Caco-2 (cell line): Measurements from ENCODE around the gene NLRP3. TPM values are rescaled to one million over a fixed set of nuclear protein-coding genes. Genes with fewer than 3 reads are reported as not detected.

Experiments
- BruUV-seq: library from RNA; stranded (reverse); fragments of 400-500 nt; replicated peaks from 2 replicates; lab custom pipeline; 2021; lab: Mats Ljungman, UMichigan
- CTCF ChIA-PET: fragments of 300-600 bp; sonication (Branson Sonifier 250); formaldehyde crosslinking; loops from one replicate; lab custom pipeline; 2022; ENCODE audit warnings: antibody characterized with exemption; lab: Charles Lee
- POLR2A ChIA-PET: fragments of 300-600 bp; sonication (Branson Sonifier 250); formaldehyde crosslinking; loops from one replicate; lab custom pipeline; 2022; ENCODE audit warnings: antibody characterized with exemption; lab: Charles Lee
- DNase-seq, 2 experiments: peaks; one replicate each; pipeline versions ENCODE4 v3.0.0 to v3.0.0-alpha.2; 2020 to 2022
- H3K27me3 ChIP-seq: replicated peaks from 2 replicates; pipeline ENCODE4 v1.6.0; 2011; ENCODE audit warnings: low read length; ENCODE audit not compliant: control insufficient read depth, insufficient read depth
- H3K36me3 ChIP-seq: 2 replicates; pipeline ENCODE4 v1.5.1; 2011; ENCODE audit warnings: low read length; ENCODE audit not compliant: control insufficient read depth, insufficient read depth
- H3K4me1 ChIP-seq: fragments of 250-450 bp; sonication (Bioruptor Pico); 2 replicates; pipeline ENCODE4 v1.5.1; 2020; ENCODE audit warnings: mild to moderate bottlenecking
- H3K4me3 ChIP-seq: 2 replicates; pipeline ENCODE4 v1.5.1; 2011; ENCODE audit warnings: low read depth, mild to moderate bottlenecking, control low read depth, low read length
- H3K9me3 ChIP-seq: fragments of 250-450 bp; sonication (Bioruptor Pico); 2 replicates; pipeline ENCODE4 v1.5.1; 2020; ENCODE audit warnings: mild to moderate bottlenecking, moderate library complexity
- H3K27ac Mint-ChIP-seq: one replicate; pipeline ENCODE4 v1.8.0; 2022; ENCODE audit warnings: mixed read lengths; ENCODE audit not compliant: unreplicated experiment
- H3K27me3 Mint-ChIP-seq: one replicate; pipeline ENCODE4 v1.8.0; 2022; ENCODE audit warnings: mixed read lengths; ENCODE audit not compliant: insufficient read depth, unreplicated experiment
- H3K36me3 Mint-ChIP-seq: one replicate; pipeline ENCODE4 v1.8.0; 2022; ENCODE audit warnings: mild to moderate bottlenecking, mixed read lengths; ENCODE audit not compliant: insufficient read depth, unreplicated experiment
- H3K4me1 Mint-ChIP-seq: one replicate; pipeline ENCODE4 v1.8.0; 2022; ENCODE audit warnings: low read depth, mixed read lengths; ENCODE audit not compliant: unreplicated experiment
- H3K4me3 Mint-ChIP-seq: one replicate; pipeline ENCODE4 v1.8.0; 2022; ENCODE audit warnings: mild to moderate bottlenecking, moderate library complexity, mixed read lengths; ENCODE audit not compliant: unreplicated experiment
- H3K9me3 Mint-ChIP-seq: one replicate; pipeline ENCODE4 v1.8.0; 2022; ENCODE audit warnings: mixed read lengths; ENCODE audit not compliant: unreplicated experiment
- intact Hi-C: fragments of 100-400 bp; cut with micrococcal nuclease; formaldehyde crosslinking; loops from one replicate; pipeline ENCODE4 v1.10.0; 2022; ENCODE audit not compliant: unreplicated experiment
- total RNA-seq: library from RNA; stranded (reverse); gene quantifications from 2 replicates; pipeline ENCODE4 v1.2.3, GENCODE V29; 2022
- TF ChIP-seq, protein P1 (sequence below), 2 experiments: fragments of 200-600 bp in 1 of 2; IDR thresholded peaks; 1 replicate in 1 of 2; 2 replicates in 1 of 2; pipeline versions ENCODE4 v1.5.1 to v1.8.0; 2011 to 2022; ENCODE audit warnings: antibody characterized with exemption in 1 of 2, control low read depth in 1 of 2, inconsistent platforms in 1 of 2, low read depth in 1 of 2, low read length in 1 of 2, mild to moderate bottlenecking in 1 of 2, moderate library complexity in 1 of 2; ENCODE audit not compliant: insufficient read depth in 1 of 2, severe bottlenecking in 1 of 2, unreplicated experiment in 1 of 2

The NLRP3 gene
- total RNA-seq, 1 experiment from 2014 or later: not detected

DNA sequence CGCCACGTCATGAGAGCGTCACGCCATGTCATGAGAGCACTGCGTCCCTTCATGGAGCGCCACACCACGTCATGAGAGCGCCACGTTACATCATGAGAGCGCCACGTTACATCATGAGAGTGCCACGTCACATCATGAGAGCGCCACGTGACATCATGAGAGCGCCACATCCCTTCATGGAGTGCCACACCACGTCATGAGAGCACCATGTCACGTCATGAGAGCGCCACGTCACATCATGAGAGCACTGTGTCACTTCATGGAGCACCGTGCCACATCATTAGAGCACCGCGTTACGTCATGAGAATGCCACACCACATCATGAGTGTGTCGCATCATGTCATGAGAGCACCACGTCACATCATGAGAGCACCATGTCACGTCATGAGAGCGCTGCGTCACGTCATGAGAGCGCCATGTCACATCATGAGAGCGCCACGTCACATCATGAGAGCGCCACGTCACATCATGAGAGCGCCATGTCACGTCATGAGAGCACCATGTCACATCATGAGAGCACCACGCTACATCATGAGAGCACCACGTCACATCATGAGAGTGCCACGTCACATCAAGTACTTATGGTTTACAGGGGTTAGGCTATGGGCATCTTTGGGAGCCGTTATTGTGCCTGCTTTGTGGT, 9.8 kb upstream of the NLRP3 start:
- no peaks in the 10 kb centered on the region for H3K9me3 ChIP-seq
- Mint-ChIP-seq H3K36me3 (no peaks in the 10 kb centered on the region), H3K4me3 (no peak overlapping the region), H3K27ac (no peak overlapping the region), H3K9me3 (no peaks in the 10 kb centered on the region), H3K4me1 (no peaks in the 10 kb centered on the region), H3K27me3 (peaks cover 3% of the 10 kb centered on the region)
- ChIA-PET POLR2A (no interaction called here), CTCF (no interaction called here)
- no peak overlapping the region for H3K4me3 ChIP-seq
- no peak for DNase-seq
- TF ChIP-seq, protein P1, sequence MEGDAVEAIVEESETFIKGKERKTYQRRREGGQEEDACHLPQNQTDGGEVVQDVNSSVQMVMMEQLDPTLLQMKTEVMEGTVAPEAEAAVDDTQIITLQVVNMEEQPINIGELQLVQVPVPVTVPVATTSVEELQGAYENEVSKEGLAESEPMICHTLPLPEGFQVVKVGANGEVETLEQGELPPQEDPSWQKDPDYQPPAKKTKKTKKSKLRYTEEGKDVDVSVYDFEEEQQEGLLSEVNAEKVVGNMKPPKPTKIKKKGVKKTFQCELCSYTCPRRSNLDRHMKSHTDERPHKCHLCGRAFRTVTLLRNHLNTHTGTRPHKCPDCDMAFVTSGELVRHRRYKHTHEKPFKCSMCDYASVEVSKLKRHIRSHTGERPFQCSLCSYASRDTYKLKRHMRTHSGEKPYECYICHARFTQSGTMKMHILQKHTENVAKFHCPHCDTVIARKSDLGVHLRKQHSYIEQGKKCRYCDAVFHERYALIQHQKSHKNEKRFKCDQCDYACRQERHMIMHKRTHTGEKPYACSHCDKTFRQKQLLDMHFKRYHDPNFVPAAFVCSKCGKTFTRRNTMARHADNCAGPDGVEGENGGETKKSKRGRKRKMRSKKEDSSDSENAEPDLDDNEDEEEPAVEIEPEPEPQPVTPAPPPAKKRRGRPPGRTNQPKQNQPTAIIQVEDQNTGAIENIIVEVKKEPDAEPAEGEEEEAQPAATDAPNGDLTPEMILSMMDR (IDR thresholded peaks at IDR 0.05; ENCODE audit: insufficient read depth in 1 of 2, low read depth in 1 of 2, low read length in 1 of 2, severe bottlenecking in 1 of 2, unreplicated experiment in 1 of 2): no peak
- no TSS peak for BruUV-seq
- H3K36me3 ChIP-seq: no peaks in the 10 kb centered on the region
- no peaks in the 10 kb centered on the region for H3K27me3 ChIP-seq
- H3K4me1 ChIP-seq: no peaks in the 10 kb centered on the region
- intact Hi-C loops: no loop called here

DNA sequence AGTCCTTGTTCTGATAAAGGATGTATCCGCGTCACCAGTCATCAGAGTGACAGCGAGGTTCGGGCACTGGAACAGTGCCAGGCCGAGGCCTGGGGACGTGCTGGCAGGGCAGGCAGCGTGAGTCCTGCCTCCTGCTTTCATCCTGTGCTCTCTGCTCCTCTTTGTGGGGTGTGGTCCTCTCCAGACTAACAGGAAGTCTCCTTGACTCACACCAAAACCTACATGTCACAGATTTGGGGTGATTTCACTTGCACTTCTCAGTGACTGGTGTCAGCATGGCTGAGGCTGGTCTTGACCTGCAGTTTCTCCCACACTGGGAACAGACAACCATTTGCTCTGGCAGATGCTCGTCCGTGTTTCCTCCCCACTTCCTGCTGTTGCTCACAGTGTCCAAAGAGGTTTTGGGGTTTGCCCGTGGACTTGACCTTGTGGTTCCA, 8.8 kb upstream of the NLRP3 start:
- Mint-ChIP-seq H3K9me3 (no peaks in the 10 kb centered on the region), H3K27me3 (peaks cover 3% of the 10 kb centered on the region), H3K4me3 (no peak overlapping the region), H3K36me3 (no peaks in the 10 kb centered on the region), H3K27ac (no peak overlapping the region), H3K4me1 (no peaks in the 10 kb centered on the region)
- no peaks in the 10 kb centered on the region for H3K9me3 ChIP-seq
- no peak overlapping the region for H3K4me3 ChIP-seq
- no peak for DNase-seq
- no peaks in the 10 kb centered on the region for H3K4me1 ChIP-seq
- ChIA-PET CTCF (no interaction called here), POLR2A (no interaction called here)
- intact Hi-C loops: no loop called here
- TF ChIP-seq, protein P1 (IDR thresholded peaks at IDR 0.05; ENCODE audit: insufficient read depth in 1 of 2, low read depth in 1 of 2, low read length in 1 of 2, severe bottlenecking in 1 of 2, unreplicated experiment in 1 of 2): no peak
- no peaks in the 10 kb centered on the region for H3K36me3 ChIP-seq
- no peaks in the 10 kb centered on the region for H3K27me3 ChIP-seq
- BruUV-seq: no TSS peak

DNA sequence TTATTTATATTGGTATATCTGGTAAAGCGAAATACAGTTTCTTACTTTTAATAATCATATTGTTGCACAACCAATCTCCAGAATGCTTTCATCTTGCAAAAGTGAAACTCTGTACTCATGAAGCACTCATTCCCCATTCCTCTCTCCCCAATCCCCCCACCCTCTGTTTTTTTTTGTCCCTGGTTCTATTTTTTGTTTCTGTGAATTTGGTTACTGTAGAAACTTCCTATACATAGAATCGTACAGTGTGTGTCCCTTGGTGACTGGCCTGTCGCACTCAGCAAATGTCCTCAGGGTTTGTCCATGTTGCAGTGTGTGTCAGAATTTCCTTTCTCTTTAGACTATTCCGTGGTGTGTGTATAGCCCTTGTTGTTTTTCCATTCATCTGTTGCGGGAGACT, 7.9 kb upstream of the NLRP3 start:
- DNase-seq: no peak
- ChIA-PET CTCF (no interaction called here), POLR2A (no interaction called here)
- Mint-ChIP-seq H3K27ac (no peak overlapping the region), H3K4me3 (no peak overlapping the region), H3K4me1 (no peaks in the 10 kb centered on the region), H3K9me3 (no peaks in the 10 kb centered on the region), H3K27me3 (peaks cover 3% of the 10 kb centered on the region), H3K36me3 (no peaks in the 10 kb centered on the region)
- H3K4me1 ChIP-seq: no peaks in the 10 kb centered on the region
- H3K36me3 ChIP-seq: no peaks in the 10 kb centered on the region
- BruUV-seq: no TSS peak
- no peaks in the 10 kb centered on the region for H3K9me3 ChIP-seq
- intact Hi-C loops: no loop called here
- H3K27me3 ChIP-seq: no peaks in the 10 kb centered on the region
- TF ChIP-seq, protein P1 (IDR thresholded peaks at IDR 0.05; ENCODE audit: insufficient read depth in 1 of 2, low read depth in 1 of 2, low read length in 1 of 2, severe bottlenecking in 1 of 2, unreplicated experiment in 1 of 2): no peak
- H3K4me3 ChIP-seq: no peak overlapping the region
